Activated CD4-positive, alpha-beta T cell treated with anti-CD3 and anti-CD28 coated beads, Interleukin-2, amount 10 ng/mL, durations not matched to agents 7 days and 5 days (primary cell): ENCODE data around the gene MAVS. TPM values are rescaled to one million over a fixed set of nuclear protein-coding genes. Genes with fewer than 3 reads are reported as not detected.
A peak's percentile ranks its signal among the peaks of the same experiment; 100 is the strongest.

Experiments used
- CTCF ChIA-PET: fragments of 350-600 bp; sonication (Branson Sonifier 250); formaldehyde crosslinking; loops from one replicate; lab custom pipeline; 2021; ENCODE audit warnings: antibody characterized with exemption; lab: Charles Lee
- POLR2A ChIA-PET: fragments of 350-600 bp; sonication (Branson Sonifier 250); formaldehyde crosslinking; loops from one replicate; lab custom pipeline; 2021; ENCODE audit warnings: antibody characterized with exemption; lab: Charles Lee
- DNase-seq: peaks from one replicate; pipeline ENCODE4 v3.0.0-alpha.2; 2020
- H3K27ac Mint-ChIP-seq: one replicate; pipeline ENCODE4 v1.8.0; 2021; ENCODE audit warnings: mild to moderate bottlenecking, moderate library complexity, mixed read lengths
- H3K27me3 Mint-ChIP-seq: one replicate; pipeline ENCODE4 v1.8.0; 2021; ENCODE audit warnings: mixed read lengths
- H3K36me3 Mint-ChIP-seq: one replicate; pipeline ENCODE4 v1.8.0; 2021; ENCODE audit warnings: low read depth, mixed read lengths
- H3K4me1 Mint-ChIP-seq: one replicate; pipeline ENCODE4 v1.8.0; 2021; ENCODE audit warnings: mixed read lengths
- H3K4me3 Mint-ChIP-seq: one replicate; pipeline ENCODE4 v1.8.0; 2021; ENCODE audit warnings: mild to moderate bottlenecking, moderate library complexity, mixed read lengths
- H3K9me3 Mint-ChIP-seq: one replicate; pipeline ENCODE4 v1.8.0; 2021; ENCODE audit warnings: mixed read lengths
- total RNA-seq, 2 experiments: library from RNA; stranded (reverse); gene quantifications; one replicate each; pipeline ENCODE4 v1.2.3, GENCODE V29; 2021

The MAVS gene
- total RNA-seq, 2 experiments from 2014 or later, result 34.8 to 36.4 TPM

DNA sequence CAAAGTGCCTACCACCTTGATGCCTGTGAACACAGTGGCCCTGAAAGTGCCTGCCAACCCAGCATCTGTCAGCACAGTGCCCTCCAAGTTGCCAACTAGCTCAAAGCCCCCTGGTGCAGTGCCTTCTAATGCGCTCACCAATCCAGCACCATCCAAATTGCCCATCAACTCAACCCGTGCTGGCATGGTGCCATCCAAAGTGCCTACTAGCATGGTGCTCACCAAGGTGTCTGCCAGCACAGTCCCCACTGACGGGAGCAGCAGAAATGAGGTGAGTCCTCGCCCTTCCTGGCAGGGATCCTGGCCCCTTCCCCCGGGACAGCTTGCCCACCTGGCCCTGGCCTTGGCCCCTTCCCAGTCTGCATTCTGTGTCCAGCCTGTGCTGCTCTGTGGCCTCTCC lies 17.9 kb downstream of the MAVS start:
- no peak overlapping the region for H3K4me3 Mint-ChIP-seq
- CTCF ChIA-PET, result interaction anchor here (1.4 to 2.4 kb wide), 2 partner anchors 10 to 26 kb away, joined by 3 to 7 read pairs; no protein-coding TSS in a partner anchor
- POLR2A ChIA-PET, result no interaction called here
- no peaks in the 10 kb centered on the region for H3K4me1 Mint-ChIP-seq
- H3K9me3 Mint-ChIP-seq, result no peaks in the 10 kb centered on the region
- no peak overlapping the region for H3K27ac Mint-ChIP-seq
- DNase-seq, result no peak
- peaks cover 48% of the 10 kb centered on the region for H3K36me3 Mint-ChIP-seq
- no peaks in the 10 kb centered on the region for H3K27me3 Mint-ChIP-seq

DNA sequence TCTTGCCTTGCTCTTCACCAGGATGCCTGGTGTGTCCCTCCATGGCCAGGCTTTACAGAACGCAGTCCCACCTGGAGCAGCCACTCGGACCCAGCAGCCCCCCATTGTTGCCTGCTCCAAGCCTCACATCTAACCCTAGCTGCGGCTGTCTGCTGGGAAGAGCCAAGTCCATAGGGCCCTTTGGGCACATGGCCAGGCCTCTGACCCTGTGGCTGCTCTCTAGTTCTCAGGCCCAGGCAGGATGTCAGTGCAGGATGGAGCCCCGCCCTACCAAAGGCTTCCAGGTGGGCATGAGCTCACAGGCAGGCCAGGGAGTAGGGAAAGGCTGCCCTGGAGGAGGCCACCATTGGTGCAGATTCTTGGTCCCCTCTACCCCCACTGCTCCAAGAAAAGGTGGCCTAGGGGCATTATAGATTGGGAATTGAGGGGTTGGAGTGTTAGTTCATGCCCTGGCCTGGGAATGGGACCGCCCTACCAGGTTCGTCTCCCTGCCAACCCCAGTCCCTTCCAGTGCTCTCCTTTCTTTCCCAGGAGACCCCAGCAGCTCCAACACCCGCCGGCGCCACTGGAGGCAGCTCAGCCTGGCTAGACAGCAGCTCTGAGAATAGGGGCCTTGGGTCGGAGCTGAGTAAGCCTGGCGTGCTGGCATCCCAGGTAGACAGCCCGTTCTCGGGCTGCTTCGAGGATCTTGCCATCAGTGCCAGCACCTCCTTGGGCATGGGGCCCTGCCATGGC lies 18.7 kb downstream of the MAVS start:
- peaks cover 47% of the 10 kb centered on the region for H3K36me3 Mint-ChIP-seq
- CTCF ChIA-PET, result interaction anchor here (0.6 to 2.4 kb wide), 4 partner anchors 10 to 1773 kb away, joined by 3 to 7 read pairs (median 4); no protein-coding TSS in a partner anchor
- POLR2A ChIA-PET, result no interaction called here

DNA sequence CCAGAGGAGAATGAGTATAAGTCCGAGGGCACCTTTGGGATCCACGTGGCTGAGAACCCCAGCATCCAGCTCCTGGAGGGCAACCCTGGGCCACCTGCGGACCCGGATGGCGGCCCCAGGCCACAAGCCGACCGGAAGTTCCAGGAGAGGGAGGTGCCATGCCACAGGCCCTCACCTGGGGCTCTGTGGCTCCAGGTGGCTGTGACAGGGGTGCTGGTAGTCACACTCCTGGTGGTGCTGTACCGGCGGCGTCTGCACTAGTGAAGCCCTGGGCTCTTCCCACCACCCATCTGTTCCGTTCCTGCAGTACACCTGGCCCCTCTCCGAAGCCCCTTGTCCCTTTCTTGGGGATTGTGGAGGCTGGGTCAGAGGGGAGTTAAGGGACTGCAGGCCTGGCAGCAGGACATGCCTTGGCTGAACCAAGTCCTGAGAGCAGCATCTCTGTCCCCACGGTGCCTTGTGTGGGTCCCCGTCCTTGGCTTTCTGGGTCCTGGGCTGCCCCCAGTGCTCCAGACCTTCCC lies 19.3 kb downstream of the MAVS start:
- no peak for DNase-seq
- Mint-ChIP-seq H3K36me3 (peaks cover 46% of the 10 kb centered on the region), H3K4me1 (no peaks in the 10 kb centered on the region), H3K27me3 (no peaks in the 10 kb centered on the region), H3K9me3 (no peaks in the 10 kb centered on the region), H3K4me3 (no peak overlapping the region), H3K27ac (no peak overlapping the region)
- CTCF ChIA-PET, result interaction anchor here (0.6 to 2.4 kb wide), 3 partner anchors 11 to 1772 kb away, joined by 3 to 7 read pairs (median 3); no protein-coding TSS in a partner anchor
- POLR2A ChIA-PET, result no interaction called here

More for the DNA sequence above, 18.7 kb downstream of the MAVS start:
- DNase-seq, result no peak
- no peak overlapping the region for H3K4me3 Mint-ChIP-seq
- H3K4me1 Mint-ChIP-seq, result no peaks in the 10 kb centered on the region
- H3K9me3 Mint-ChIP-seq, result no peaks in the 10 kb centered on the region
- H3K27me3 Mint-ChIP-seq, result no peaks in the 10 kb centered on the region
- peak overlapping the region; percentile 64 for H3K27ac Mint-ChIP-seq

DNA sequence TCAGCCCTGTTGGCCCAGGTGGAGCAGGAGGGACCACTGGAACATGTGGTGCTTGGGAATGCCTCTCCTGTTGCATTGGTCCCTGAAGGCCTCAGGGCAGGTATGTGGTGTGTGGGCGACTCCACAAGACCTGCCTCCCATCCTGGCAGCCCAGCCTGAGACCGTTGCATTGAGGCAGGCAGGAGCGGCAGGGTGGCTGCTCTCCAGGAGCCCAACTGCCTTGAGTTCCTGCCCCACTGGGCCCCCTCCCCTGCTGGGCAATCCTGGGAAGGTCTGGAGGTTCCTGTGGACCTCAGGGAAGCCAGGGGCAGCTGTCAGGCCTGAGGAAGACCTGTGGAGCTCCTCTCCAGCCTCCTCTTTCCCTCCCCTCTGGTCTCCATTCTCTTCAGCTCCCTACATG lies 19.8 kb downstream of the MAVS start:
- H3K27me3 Mint-ChIP-seq, result no peaks in the 10 kb centered on the region
- no peaks in the 10 kb centered on the region for H3K4me1 Mint-ChIP-seq
- CTCF ChIA-PET, result interaction anchor here (1.0 to 1.3 kb wide), 2 partner anchors 12 to 46 kb away, joined by 3 read pairs; partner anchors contain the start of gene AP5S1
- peaks cover 41% of the 10 kb centered on the region for H3K36me3 Mint-ChIP-seq
- no peak overlapping the region for H3K4me3 Mint-ChIP-seq
- no peak for DNase-seq
- H3K27ac Mint-ChIP-seq, result no peak overlapping the region
- no peaks in the 10 kb centered on the region for H3K9me3 Mint-ChIP-seq
- POLR2A ChIA-PET, result no interaction called here

DNA sequence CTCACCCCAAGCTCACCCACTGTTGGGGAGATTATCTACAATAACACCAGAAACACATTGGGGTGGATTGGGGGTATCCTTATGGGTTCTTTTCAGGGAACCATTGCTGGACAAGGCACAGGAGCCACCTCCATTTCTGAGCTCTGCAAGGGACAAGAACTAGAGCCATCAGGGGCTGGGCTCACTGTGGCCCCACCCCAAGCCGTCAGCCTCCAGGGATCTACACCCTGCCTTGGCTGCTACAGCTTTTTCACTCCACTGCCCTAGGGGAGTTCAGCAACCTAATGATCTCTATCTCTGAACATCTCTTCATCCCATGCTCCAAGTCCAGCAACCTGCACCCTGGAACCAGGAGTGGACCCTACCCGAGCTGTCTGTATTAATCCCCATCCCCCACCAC lies 21.2 kb downstream of the MAVS start:
- ChIA-PET POLR2A (no interaction called here), CTCF (interaction anchor here (0.6 to 1.9 kb wide), 4 partner anchors 9 to 1339 kb away, joined by 4 to 7 read pairs (median 5); no protein-coding TSS in a partner anchor)
- Mint-ChIP-seq H3K36me3 (peaks cover 30% of the 10 kb centered on the region), H3K27me3 (no peaks in the 10 kb centered on the region), H3K9me3 (no peaks in the 10 kb centered on the region), H3K4me1 (no peaks in the 10 kb centered on the region), H3K27ac (no peak overlapping the region), H3K4me3 (no peak overlapping the region)
- DNase-seq, result no peak

DNA sequence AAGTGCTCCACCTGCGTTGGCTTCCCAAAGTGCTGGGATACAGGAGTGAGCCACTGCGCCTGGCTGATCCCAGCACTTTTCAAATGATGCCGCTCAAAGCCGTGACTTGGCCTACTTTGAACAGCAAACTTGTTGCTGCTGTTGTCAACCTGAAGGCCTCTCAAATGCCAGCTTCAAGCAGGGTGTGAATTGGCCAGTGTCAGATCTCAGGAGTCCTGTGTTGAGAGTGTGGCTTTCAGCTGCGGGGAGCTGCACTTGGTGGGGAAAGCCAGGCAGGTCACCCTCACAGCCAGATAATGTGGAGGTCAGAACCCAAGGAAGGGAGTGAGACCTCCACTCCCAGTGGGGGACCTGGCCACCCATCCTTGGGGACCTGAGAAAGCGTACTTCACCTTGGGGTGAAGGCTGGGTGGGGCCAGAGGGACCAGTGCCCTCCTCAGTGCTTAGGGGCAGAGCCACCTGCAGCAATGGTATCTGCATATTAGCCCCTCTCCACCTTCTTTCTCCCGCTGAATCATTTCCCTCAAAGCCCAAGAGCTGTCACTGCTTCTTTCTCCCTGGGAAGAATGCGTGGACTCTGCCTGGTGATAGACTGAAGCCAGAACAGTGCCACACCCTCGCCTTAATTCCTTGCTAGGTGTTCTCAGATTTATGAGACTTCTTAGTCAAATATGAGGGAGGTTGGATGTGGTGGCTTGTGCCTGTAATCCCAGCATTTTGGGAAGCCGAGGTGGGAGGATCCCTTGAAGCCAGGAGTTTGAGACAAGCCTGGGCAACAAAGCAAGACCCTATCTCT lies 23.4 kb downstream of the MAVS start:
- Mint-ChIP-seq H3K27me3 (no peaks in the 10 kb centered on the region), H3K4me1 (peaks cover 7% of the 10 kb centered on the region), H3K36me3 (peaks cover 28% of the 10 kb centered on the region), H3K4me3 (no peak overlapping the region), H3K27ac (no peak overlapping the region), H3K9me3 (no peaks in the 10 kb centered on the region)
- ChIA-PET POLR2A (no interaction called here), CTCF (interaction anchor here (0.6 kb wide), 1 partner anchor 157 kb away, joined by 3 read pairs; the partner anchor contains the start of gene SIGLEC1)
- DNase-seq, result no peak

DNA sequence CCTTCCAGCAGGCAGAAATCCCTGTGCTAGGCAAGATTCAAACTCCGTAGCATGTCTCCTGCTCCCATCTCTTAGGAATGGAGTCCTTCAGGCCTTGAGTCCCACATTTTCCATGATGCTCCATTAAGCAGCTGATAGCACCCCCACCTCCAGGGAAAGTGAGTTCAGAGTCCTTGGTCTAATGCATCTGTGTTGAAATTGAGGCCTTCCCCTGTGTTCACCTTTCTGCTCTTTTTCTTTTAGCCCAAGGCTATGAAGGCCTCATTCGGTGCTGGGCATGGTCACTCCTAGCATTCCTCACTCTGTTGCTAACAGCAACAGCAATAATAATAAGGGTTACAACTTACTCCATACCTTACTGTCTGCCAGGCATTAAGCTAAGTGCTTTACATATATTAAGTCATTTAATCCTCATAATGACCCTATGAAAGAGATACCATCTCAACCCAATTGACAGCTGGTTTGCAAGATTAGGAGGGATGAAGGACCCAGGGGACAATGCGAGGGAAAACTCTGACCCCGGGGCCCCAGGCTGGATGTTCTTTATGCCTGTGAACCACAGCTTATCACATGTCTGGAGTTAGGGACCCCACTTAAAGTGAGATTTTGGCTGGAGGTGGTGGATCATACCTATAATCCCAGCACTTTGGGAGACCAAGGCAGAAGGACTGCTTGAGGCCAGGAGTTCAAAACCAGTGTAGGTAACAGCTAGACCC lies 25.1 kb downstream of the MAVS start:
- peaks cover 29% of the 10 kb centered on the region for H3K36me3 Mint-ChIP-seq
- no peak for DNase-seq
- ChIA-PET POLR2A (no interaction called here), CTCF (no interaction called here)
- H3K4me3 Mint-ChIP-seq, result no peak overlapping the region
- no peaks in the 10 kb centered on the region for H3K27me3 Mint-ChIP-seq
- no peak overlapping the region for H3K27ac Mint-ChIP-seq
- peaks cover 15% of the 10 kb centered on the region for H3K4me1 Mint-ChIP-seq
- H3K9me3 Mint-ChIP-seq, result no peaks in the 10 kb centered on the region

DNA sequence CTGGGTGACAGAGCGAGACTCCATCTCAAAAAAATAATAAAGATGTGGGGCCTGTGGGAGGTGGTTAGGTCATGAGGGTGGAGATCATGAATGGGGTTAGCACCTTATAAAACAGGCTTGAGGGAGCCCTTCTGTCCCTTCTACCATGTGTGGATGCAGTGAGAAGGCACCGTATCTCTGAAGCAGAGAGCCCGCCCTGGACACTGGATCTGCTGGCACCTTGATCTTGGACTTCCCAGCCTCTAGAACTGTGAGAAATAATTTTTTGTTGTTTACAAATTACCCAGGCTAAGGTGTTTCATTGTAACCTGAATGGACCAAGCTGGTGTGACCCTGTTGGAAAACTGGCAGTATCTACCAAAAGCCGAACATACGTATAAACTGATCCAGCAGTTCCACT lies 26.9 kb downstream of the MAVS start:
- Mint-ChIP-seq H3K4me1 (peaks cover 16% of the 10 kb centered on the region), H3K27me3 (no peaks in the 10 kb centered on the region), H3K9me3 (no peaks in the 10 kb centered on the region), H3K27ac (no peak overlapping the region), H3K4me3 (no peak overlapping the region), H3K36me3 (peaks cover 29% of the 10 kb centered on the region)
- CTCF ChIA-PET, result no interaction called here
- no peak for DNase-seq
- POLR2A ChIA-PET, result no interaction called here

DNA sequence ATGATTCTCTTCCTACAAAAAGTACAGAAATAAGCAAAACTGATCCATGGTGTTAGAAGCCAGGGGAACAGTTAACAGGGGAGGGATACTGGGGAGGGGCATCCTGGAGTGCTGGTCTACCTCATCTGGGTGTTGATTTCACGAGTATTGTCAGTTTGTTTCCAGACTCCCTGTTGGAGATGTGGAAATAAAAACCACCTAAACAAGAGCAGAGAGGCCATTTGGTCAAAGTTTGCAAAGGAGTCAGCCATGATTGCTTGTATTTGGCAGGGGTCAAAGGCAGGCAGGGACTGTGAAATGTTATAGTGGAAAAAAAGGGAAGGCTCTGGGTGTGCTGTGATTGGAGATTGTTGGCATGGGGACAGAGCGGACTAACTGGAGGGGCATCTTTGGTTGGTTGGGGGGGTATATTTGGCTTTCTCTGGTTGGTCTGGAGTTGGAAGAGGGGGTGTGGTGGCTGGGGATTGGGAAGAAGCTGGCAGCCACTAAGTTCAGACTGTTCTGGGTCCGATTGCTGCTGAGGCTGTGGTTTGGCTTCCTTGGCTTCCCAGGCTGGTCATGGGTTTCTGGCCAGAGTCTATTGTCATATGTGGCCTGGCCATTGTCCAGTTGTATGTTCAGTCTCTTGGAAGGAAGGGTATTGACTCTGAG lies 27.7 kb downstream of the MAVS start:
- Mint-ChIP-seq H3K36me3 (peaks cover 31% of the 10 kb centered on the region), H3K4me1 (peaks cover 18% of the 10 kb centered on the region), H3K9me3 (no peaks in the 10 kb centered on the region), H3K27ac (no peak overlapping the region), H3K27me3 (no peaks in the 10 kb centered on the region), H3K4me3 (no peak overlapping the region)
- CTCF ChIA-PET, result interaction anchor here (0.6 kb wide), 1 partner anchor 11 kb away, joined by 3 read pairs; no protein-coding TSS in a partner anchor
- POLR2A ChIA-PET, result interaction anchor here (0.7 kb wide), 1 partner anchor 88 kb away, joined by 3 read pairs; the partner anchor contains the start of gene CENPB
- DNase-seq, result no peak

DNA sequence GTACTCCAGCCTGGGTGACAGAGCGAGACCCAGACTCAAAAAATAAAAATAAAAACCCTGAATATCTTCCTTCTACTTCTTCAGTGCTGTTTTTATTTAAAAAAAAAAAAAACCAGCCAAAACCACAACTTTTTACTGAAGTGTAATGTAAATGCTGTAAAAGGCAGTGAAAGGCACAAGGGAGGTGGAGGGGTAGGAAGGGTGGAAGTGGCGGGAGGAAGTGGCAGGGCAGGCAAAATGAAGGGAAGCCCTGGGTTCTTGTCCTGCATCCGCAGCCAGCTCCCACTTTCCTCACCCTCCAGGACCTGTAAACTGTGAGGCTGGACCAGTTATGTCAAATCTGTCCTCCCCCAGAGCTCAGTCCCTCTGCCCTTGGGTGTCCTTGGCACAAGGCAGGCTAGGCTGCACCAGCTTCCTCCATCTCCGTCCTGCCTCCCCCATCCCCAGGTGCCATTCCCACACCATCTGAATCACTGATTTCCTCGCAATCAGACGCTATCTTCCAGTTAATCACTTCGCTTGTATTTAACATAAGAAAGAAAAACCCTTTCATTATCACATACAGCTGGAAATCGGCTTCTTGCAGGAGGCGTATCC lies 28.8 kb downstream of the MAVS start:
- Mint-ChIP-seq H3K36me3 (peaks cover 31% of the 10 kb centered on the region), H3K4me1 (peaks cover 18% of the 10 kb centered on the region), H3K4me3 (no peak overlapping the region), H3K27ac (no peak overlapping the region), H3K9me3 (no peaks in the 10 kb centered on the region), H3K27me3 (no peaks in the 10 kb centered on the region)
- DNase-seq, result no peak
- ChIA-PET POLR2A (no interaction called here), CTCF (interaction anchor here (0.6 to 1.0 kb wide), 3 partner anchors 57 to 1201 kb away, joined by 3 read pairs; no protein-coding TSS in a partner anchor)

DNA sequence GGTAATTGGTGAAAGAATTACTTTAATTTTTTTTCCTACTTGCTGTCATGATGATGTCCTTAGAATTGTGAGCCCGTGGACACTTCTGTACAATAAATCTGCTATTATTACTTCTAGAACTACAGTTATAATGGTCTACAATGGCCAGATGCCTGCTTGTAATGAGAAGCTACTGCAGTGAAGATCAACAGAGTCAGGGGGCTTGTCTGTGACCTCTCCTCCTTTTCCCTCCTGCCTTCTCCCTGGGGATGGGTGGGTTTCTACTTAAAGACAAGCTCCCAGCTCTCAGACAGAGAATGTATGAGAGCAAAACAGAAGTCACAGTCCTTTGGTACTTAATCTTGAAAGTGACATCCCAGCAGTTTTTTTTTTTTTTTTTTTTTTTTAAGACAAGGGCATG lies 29.4 kb downstream of the MAVS start:
- Mint-ChIP-seq H3K4me1 (peaks cover 18% of the 10 kb centered on the region), H3K36me3 (peaks cover 28% of the 10 kb centered on the region), H3K27ac (no peak overlapping the region), H3K27me3 (no peaks in the 10 kb centered on the region), H3K4me3 (no peak overlapping the region), H3K9me3 (no peaks in the 10 kb centered on the region)
- no peak for DNase-seq
- ChIA-PET CTCF (interaction anchor here (0.6 to 1.0 kb wide), 2 partner anchors 57 to 1201 kb away, joined by 3 read pairs; no protein-coding TSS in a partner anchor), POLR2A (no interaction called here)
